Fibroblast of peridontal ligament (primary cell): Measurements from ENCODE around the gene SIN3A.
"Not testable (repeated sequence)": the region's sequence is repeated elsewhere in the genome, so short reads cannot be mapped to it uniquely, and the experiment has no call there.

Experiments used
- DNase-seq: peaks from one replicate; pipeline ENCODE4 v3.0.0-alpha.2; 2010; ENCODE audit errors: extremely low read depth

Gene SIN3A

GRCh38 chr15:75357976-75358673 lies 93.4 kb downstream of the SIN3A start:
- no peak for DNase-seq

- DNase-seq: no peak
Measured at GRCh38 chr15:75356517-75356916, 95.0 kb downstream of the SIN3A start.

- no peak for DNase-seq
Measured at GRCh38 chr15:75356006-75356405, 95.5 kb downstream of the SIN3A start.

GRCh38 chr15:75355369-75355768 lies 96.1 kb downstream of the SIN3A start:
- DNase-seq: no peak

GRCh38 chr15:75354454-75354853 lies 97.0 kb downstream of the SIN3A start:
- DNase-seq: no peak

- no peak for DNase-seq
Measured at GRCh38 chr15:75353604-75354003, 97.9 kb downstream of the SIN3A start.

GRCh38 chr15:75352186-75353080 lies 99.1 kb downstream of the SIN3A start:
- no peak for DNase-seq

GRCh38 chr15:75350601-75351361 lies 100.7 kb downstream of the SIN3A start:
- DNase-seq: no peak

- no peak for DNase-seq
Measured at GRCh38 chr15:75349851-75350588, 101.5 kb downstream of the SIN3A start.

- not testable (repeated sequence) for DNase-seq
Measured at GRCh38 chr15:75349351-75349669, 102.2 kb downstream of the SIN3A start.

GRCh38 chr15:75348562-75349350 lies 102.7 kb downstream of the SIN3A start:
- DNase-seq: no peak

GRCh38 chr15:75348034-75348561 lies 103.4 kb downstream of the SIN3A start:
- no peak for DNase-seq

GRCh38 chr15:75347222-75348033 lies 104.1 kb downstream of the SIN3A start:
- DNase-seq: no peak

- DNase-seq: no peak
Measured at GRCh38 chr15:75346796-75347221, 104.7 kb downstream of the SIN3A start, which contains the start of gene NEIL1. Gene NEIL1 (plus strand): TSS chr15:75347039. CDS start chr15:75348906, 1,867 bp downstream.

GRCh38 chr15:75343953-75344352 lies 107.5 kb downstream of the SIN3A start:
- DNase-seq: peak; percentile 57

- no peak for DNase-seq
Measured at GRCh38 chr15:75342221-75342620, 109.3 kb downstream of the SIN3A start.

GRCh38 chr15:75339531-75340240 lies 111.8 kb downstream of the SIN3A start:
- no peak for DNase-seq

GRCh38 chr15:75338661-75339240 lies 112.7 kb downstream of the SIN3A start:
- DNase-seq: no peak
